HepG2 (cell line): ENCODE results near the gene RBM18. TPM values are rescaled to one million over a fixed set of nuclear protein-coding genes. Genes with fewer than 3 reads are reported as not detected.
A peak's percentile ranks its signal among the peaks of the same experiment; 100 is the strongest.

Source experiments
- CENPT ChIP-seq: sonication (generic); formaldehyde crosslinking; IDR thresholded peaks from 2 replicates; pipeline ENCODE4 v1.8.0; 2022; ENCODE audit warnings: low read depth, mild to moderate bottlenecking, moderate library complexity, missing genetic modification reagents
- FOXJ3 ChIP-seq: sonication (generic); formaldehyde crosslinking; IDR thresholded peaks from 2 replicates; pipeline ENCODE4 v1.4.0; 2020; ENCODE audit warnings: missing genetic modification reagents, mild to moderate bottlenecking, borderline replicate concordance
- HNF4G ChIP-seq, 2 experiments: sonication (generic) in 1 of 2; formaldehyde crosslinking in 1 of 2; IDR thresholded peaks; 2 replicates each; pipeline versions ENCODE4 v1.4.0 to v1.6.1; 2011 to 2020; ENCODE audit warnings: borderline replicate concordance in 2 of 2, low read depth in 2 of 2, mild to moderate bottlenecking in 2 of 2, low read length in 1 of 2, missing genetic modification reagents in 1 of 2, moderate library complexity in 1 of 2
- KAT2B ChIP-seq: fragments of 150-350 bp; IDR thresholded peaks from 2 replicates; pipeline ENCODE4 v1.6.1; 2014; ENCODE audit warnings: low read depth, low read length, borderline replicate concordance
- KDM2A ChIP-seq: sonication (generic); formaldehyde crosslinking; IDR thresholded peaks from 2 replicates; pipeline ENCODE4 v1.4.0; 2020; ENCODE audit warnings: low read depth, missing genetic modification reagents, borderline replicate concordance
- MAFK ChIP-seq, 2 experiments: IDR thresholded peaks in 1 of 2; conservative IDR thresholded peaks in 1 of 2; 2 replicates each; pipeline ENCODE4 v1.6.1; 2011; ENCODE audit warnings: improper control_type of control experiment in 2 of 2, low read length in 2 of 2
- MTF1 ChIP-seq: sonication (generic); formaldehyde crosslinking; IDR thresholded peaks from 2 replicates; pipeline ENCODE4 v1.5.0; 2020; ENCODE audit warnings: missing genetic modification reagents
- NCOR1 ChIP-seq: fragments of 200-600 bp; sonication (generic); IDR thresholded peaks from 2 replicates; pipeline ENCODE4 v1.7.0; 2017; ENCODE audit warnings: antibody characterized with exemption, low read length, borderline replicate concordance
- NR2F2 ChIP-seq: IDR thresholded peaks from 2 replicates; pipeline ENCODE4 v1.6.1; 2012; ENCODE audit warnings: low read depth, inconsistent platforms, borderline replicate concordance
- SAP130 ChIP-seq: IDR thresholded peaks from 2 replicates; pipeline ENCODE4 v1.6.1; 2016; ENCODE audit warnings: low read depth
- ZBTB3 ChIP-seq: sonication (generic); formaldehyde crosslinking; IDR thresholded peaks from 2 replicates; pipeline ENCODE4 v1.4.0; 2020; ENCODE audit warnings: low read depth, mild to moderate bottlenecking, moderate library complexity, missing genetic modification reagents, borderline replicate concordance
- ZNF30 ChIP-seq: sonication (generic); formaldehyde crosslinking; IDR thresholded peaks from 2 replicates; pipeline ENCODE4 v1.5.0; 2020; ENCODE audit warnings: mild to moderate bottlenecking, missing genetic modification reagents
- ZNF614 ChIP-seq: IDR thresholded peaks from 2 replicates; pipeline ENCODE4 v1.6.1; 2018; ENCODE audit warnings: missing biosample characterization, missing genetic modification reagents, inconsistent platforms, borderline replicate concordance
- ZNF782 ChIP-seq: sonication (generic); formaldehyde crosslinking; IDR thresholded peaks from 2 replicates; pipeline ENCODE4 v1.4.0; 2020; ENCODE audit warnings: missing genetic modification reagents, mild to moderate bottlenecking, borderline replicate concordance
- ZNF792 ChIP-seq: IDR thresholded peaks from 2 replicates; pipeline ENCODE4 v1.6.1; 2016
- polyA plus RNA-seq, 8 experiments: library from polyadenylated mRNA; depleted of rRNA in 3 of 8; stranded (reverse) in 7 of 8; unstranded in 1 of 8; fragments of >200 nt; fragmentation: Illumina TruSeq in 4 of 8; extraction: Trizol in 4 of 8; gene quantifications; 2 replicates each; pipeline versions ENCODE4 v1.2.1 to v1.2.3, GENCODE V29; 2011 to 2016; ENCODE audit warnings: low read depth in 4 of 8, missing spikeins in 1 of 8, mixed read lengths in 1 of 8; ENCODE audit not compliant: insufficient read depth in 1 of 8
- total RNA-seq, 5 experiments: library from RNA; depleted of rRNA; stranded (reverse); fragments of >200 nt; fragmentation: Illumina TruSeq; extraction: Trizol; gene quantifications; 2 replicates each; pipeline ENCODE4 v1.2.3, GENCODE V29; 2016; ENCODE audit warnings: low read depth in 1 of 5
- TF ChIP-seq, protein P1 (sequence below): sonication (generic); formaldehyde crosslinking; IDR thresholded peaks from 2 replicates; pipeline ENCODE4 v1.4.0; 2020; ENCODE audit warnings: missing genetic modification reagents
- TF ChIP-seq, protein P2 (sequence below): sonication (generic); formaldehyde crosslinking; IDR thresholded peaks from 2 replicates; pipeline ENCODE4 v1.8.0; 2022; ENCODE audit warnings: missing genetic modification reagents, mild to moderate bottlenecking, inconsistent platforms, borderline replicate concordance
- TF ChIP-seq, protein P3 (sequence below): sonication (generic); formaldehyde crosslinking; IDR thresholded peaks from 2 replicates; pipeline ENCODE4 v1.4.0; 2020; ENCODE audit warnings: missing genetic modification reagents
- TF ChIP-seq, protein P4 (sequence below): sonication (generic); formaldehyde crosslinking; conservative IDR thresholded peaks from 2 replicates; pipeline ENCODE4 v1.8.0; 2022; ENCODE audit warnings: low read depth, missing genetic modification reagents
- TF ChIP-seq, protein P5 (sequence below): sonication (generic); formaldehyde crosslinking; IDR thresholded peaks from 2 replicates; pipeline ENCODE4 v1.4.0; 2020; ENCODE audit warnings: mild to moderate bottlenecking, low read depth, missing genetic modification reagents

The RBM18 gene
- total and polyA plus RNA-seq, 2 of the 13 experiments (the other 11 are each of a cell fraction or from before 2014, with no cell fraction given) = 12.6 to 16.6 TPM

DNA sequence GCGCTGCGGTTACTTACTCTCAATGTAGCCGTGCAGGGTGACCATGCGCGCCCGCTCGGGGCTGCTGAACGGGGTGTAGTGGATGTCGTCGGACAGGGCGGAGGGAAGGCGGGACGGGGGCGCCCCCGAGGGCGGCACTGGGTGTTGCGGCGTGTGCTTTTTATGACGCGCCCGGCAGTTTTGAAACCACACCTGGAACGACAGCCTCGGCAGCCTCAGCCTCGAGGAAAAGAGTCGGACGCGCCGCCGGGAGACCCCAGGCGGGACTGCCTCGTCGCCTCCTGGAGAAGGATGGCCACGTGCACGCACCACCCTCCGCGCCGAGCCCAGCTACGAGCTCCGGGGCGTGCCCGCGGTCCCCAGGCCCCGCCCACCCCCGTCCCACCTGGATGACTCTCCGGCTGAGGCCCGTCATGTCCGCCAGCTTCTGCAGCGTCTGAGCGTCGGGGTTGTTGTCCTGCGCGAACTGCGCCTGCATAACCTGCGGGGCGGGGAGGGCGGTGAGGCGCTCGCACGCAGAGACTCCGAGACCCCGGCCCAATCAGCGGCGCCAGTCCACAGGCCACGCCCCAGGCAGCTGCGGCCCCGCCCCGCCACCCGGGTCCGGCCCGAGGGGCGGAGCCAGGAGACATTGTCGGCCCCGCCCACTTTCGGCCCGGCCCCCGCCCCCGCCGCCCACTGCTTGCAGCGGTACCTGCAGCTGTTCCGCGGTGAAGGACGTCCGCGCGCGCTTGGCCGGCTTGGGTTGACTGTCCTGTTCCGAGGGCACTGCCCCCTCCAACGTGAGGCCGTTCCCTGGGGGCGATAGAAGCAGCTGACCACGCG, 50.8 kb downstream of the RBM18 start (continued):
- TF ChIP-seq, protein P1, sequence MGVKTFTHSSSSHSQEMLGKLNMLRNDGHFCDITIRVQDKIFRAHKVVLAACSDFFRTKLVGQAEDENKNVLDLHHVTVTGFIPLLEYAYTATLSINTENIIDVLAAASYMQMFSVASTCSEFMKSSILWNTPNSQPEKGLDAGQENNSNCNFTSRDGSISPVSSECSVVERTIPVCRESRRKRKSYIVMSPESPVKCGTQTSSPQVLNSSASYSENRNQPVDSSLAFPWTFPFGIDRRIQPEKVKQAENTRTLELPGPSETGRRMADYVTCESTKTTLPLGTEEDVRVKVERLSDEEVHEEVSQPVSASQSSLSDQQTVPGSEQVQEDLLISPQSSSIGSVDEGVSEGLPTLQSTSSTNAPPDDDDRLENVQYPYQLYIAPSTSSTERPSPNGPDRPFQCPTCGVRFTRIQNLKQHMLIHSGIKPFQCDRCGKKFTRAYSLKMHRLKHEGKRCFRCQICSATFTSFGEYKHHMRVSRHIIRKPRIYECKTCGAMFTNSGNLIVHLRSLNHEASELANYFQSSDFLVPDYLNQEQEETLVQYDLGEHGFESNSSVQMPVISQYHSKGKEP (CRISPR knock-in tag) = no peak
- TF ChIP-seq, protein P2, sequence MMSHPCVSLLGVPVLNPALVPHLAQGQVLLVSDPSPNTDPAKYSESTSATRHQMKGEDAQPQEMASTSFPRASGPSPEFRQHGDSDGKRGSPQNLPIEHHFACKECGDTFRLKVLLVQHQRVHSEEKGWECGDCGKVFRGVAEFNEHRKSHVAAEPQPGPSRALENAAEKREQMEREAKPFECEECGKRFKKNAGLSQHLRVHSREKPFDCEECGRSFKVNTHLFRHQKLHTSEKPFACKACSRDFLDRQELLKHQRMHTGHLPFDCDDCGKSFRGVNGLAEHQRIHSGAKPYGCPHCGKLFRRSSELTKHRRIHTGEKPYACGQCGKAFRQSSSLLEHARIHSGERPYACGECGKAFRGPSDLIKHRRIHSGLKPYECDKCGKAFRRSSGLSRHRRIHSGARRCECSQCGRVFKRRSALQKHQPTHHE (CRISPR knock-in tag) = peak; percentile 71; the same call in 1 of the 2 replicates
- TF ChIP-seq MTF1 (CRISPR knock-in tag) (0 out of 2 replicates have a peak, but pooled peaks have one; percentile 47), ZNF782 (CRISPR knock-in tag) (no peak), NR2F2 (no peak), ZNF614 (CRISPR knock-in tag) (no peak), ZNF792 (CRISPR knock-in tag) (peak; percentile 41; the same call in 1 of the 2 replicates), MAFK (conservative IDR thresholded peaks at IDR 0.05 in 1 of 2, IDR thresholded peaks at IDR 0.05 in 1 of 2; ENCODE audit: low read length in 2 of 2) (no peak), CENPT (CRISPR knock-in tag) (no peak), HNF4G (IDR thresholded peaks at IDR 0.05; ENCODE audit: borderline replicate concordance, low read depth, low read length) (no peak), HNF4G (CRISPR knock-in tag; IDR thresholded peaks at IDR 0.05; ENCODE audit: borderline replicate concordance, low read depth) (no peak), ZNF30 (CRISPR knock-in tag) (peak; percentile 64; the same call in 1 of the 2 replicates), NCOR1 (no peak), FOXJ3 (CRISPR knock-in tag) (no peak), ZBTB3 (CRISPR knock-in tag) (no peak), SAP130 (CRISPR knock-in tag) (peak; percentile 21; the same call in 1 of the 2 replicates), KDM2A (peak; percentile 56; the same call in 1 of the 2 replicates), KAT2B (no peak)
- TF ChIP-seq, protein P3, sequence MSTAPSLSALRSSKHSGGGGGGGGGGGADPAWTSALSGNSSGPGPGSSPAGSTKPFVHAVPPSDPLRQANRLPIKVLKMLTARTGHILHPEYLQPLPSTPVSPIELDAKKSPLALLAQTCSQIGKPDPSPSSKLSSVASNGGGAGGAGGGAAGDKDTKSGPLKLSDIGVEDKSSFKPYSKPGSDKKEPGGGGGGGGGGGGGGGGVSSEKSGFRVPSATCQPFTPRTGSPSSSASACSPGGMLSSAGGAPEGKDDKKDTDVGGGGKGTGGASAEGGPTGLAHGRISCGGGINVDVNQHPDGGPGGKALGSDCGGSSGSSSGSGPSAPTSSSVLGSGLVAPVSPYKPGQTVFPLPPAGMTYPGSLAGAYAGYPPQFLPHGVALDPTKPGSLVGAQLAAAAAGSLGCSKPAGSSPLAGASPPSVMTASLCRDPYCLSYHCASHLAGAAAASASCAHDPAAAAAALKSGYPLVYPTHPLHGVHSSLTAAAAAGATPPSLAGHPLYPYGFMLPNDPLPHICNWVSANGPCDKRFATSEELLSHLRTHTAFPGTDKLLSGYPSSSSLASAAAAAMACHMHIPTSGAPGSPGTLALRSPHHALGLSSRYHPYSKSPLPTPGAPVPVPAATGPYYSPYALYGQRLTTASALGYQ (CRISPR knock-in tag) = no peak
- TF ChIP-seq, protein P4, sequence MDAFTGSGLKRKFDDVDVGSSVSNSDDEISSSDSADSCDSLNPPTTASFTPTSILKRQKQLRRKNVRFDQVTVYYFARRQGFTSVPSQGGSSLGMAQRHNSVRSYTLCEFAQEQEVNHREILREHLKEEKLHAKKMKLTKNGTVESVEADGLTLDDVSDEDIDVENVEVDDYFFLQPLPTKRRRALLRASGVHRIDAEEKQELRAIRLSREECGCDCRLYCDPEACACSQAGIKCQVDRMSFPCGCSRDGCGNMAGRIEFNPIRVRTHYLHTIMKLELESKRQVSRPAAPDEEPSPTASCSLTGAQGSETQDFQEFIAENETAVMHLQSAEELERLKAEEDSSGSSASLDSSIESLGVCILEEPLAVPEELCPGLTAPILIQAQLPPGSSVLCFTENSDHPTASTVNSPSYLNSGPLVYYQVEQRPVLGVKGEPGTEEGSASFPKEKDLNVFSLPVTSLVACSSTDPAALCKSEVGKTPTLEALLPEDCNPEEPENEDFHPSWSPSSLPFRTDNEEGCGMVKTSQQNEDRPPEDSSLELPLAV (CRISPR knock-in tag) = no peak
- TF ChIP-seq, protein P5, sequence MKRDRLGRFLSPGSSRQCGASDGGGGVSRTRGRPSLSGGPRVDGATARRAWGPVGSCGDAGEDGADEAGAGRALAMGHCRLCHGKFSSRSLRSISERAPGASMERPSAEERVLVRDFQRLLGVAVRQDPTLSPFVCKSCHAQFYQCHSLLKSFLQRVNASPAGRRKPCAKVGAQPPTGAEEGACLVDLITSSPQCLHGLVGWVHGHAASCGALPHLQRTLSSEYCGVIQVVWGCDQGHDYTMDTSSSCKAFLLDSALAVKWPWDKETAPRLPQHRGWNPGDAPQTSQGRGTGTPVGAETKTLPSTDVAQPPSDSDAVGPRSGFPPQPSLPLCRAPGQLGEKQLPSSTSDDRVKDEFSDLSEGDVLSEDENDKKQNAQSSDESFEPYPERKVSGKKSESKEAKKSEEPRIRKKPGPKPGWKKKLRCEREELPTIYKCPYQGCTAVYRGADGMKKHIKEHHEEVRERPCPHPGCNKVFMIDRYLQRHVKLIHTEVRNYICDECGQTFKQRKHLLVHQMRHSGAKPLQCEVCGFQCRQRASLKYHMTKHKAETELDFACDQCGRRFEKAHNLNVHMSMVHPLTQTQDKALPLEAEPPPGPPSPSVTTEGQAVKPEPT (CRISPR knock-in tag) = no peak
